SK-N-SH treated with all-trans-retinoic acid at 6 μM for 48 hours (cell line): ENCODE data around the gene LAMA2.

Experiments used
- ATAC-seq: fragments of 200-7000 bp; cut with Tn5 transposase; 3 replicates; pipeline ENCODE4 v1.9.1; 2020; ENCODE audit warnings: mild to moderate bottlenecking, moderate library complexity
- ARNTL ChIP-seq: fragments of 450-650 bp; formaldehyde crosslinking; IDR thresholded peaks from 2 replicates; pipeline ENCODE4 v1.5.0; 2020; ENCODE audit warnings: low read depth, mild to moderate bottlenecking, moderate library complexity, borderline replicate concordance
- BACH2 ChIP-seq: fragments of 250-450 bp; sonication (Bioruptor Pico); IDR thresholded peaks from 2 replicates; pipeline ENCODE4 v1.9.0; 2021; ENCODE audit warnings: mild to moderate bottlenecking, borderline replicate concordance
- CSDC2 ChIP-seq: fragments of 250-450 bp; sonication (Bioruptor Pico); IDR thresholded peaks from 2 replicates; pipeline ENCODE4 v1.5.0; 2020; ENCODE audit warnings: mild to moderate bottlenecking, moderate library complexity
- ISL1 ChIP-seq: fragments of 250-450 bp; sonication (Bioruptor Pico); IDR thresholded peaks from 2 replicates; pipeline ENCODE4 v2.1.2; 2022; ENCODE audit warnings: mild to moderate bottlenecking, moderate library complexity
- OSR1 ChIP-seq: fragments of 250-450 bp; sonication (Bioruptor Pico); IDR thresholded peaks from 2 replicates; pipeline ENCODE4 v1.8.0; 2022; ENCODE audit warnings: moderate library complexity, mild to moderate bottlenecking, inconsistent platforms
- PPARA ChIP-seq: fragments of 250-450 bp; sonication (Bioruptor Pico); IDR thresholded peaks from 2 replicates; pipeline ENCODE4 v1.5.0; 2020; ENCODE audit warnings: mild to moderate bottlenecking, borderline replicate concordance
- RARB ChIP-seq: fragments of 250-450 bp; sonication (Bioruptor Pico); IDR thresholded peaks from 2 replicates; pipeline ENCODE4 v1.8.0; 2021; ENCODE audit warnings: mild to moderate bottlenecking, moderate library complexity
- SNAI2 ChIP-seq: fragments of 250-450 bp; sonication (Bioruptor Pico); IDR thresholded peaks from 2 replicates; pipeline ENCODE4 v1.5.0; 2020; ENCODE audit warnings: mild to moderate bottlenecking, moderate library complexity
- TCF4 ChIP-seq: fragments of 250-450 bp; sonication (Bioruptor Pico); IDR thresholded peaks from 2 replicates; pipeline ENCODE4 v1.8.0; 2021; ENCODE audit warnings: mild to moderate bottlenecking, moderate library complexity, borderline replicate concordance
- TOX ChIP-seq: fragments of 250-450 bp; sonication (Bioruptor Pico); IDR thresholded peaks from 2 replicates; pipeline ENCODE4 v1.8.0; 2021; ENCODE audit warnings: mild to moderate bottlenecking, moderate library complexity, borderline replicate concordance
- ZFP3 ChIP-seq: fragments of 250-450 bp; sonication (Bioruptor Pico); IDR thresholded peaks from 2 replicates; pipeline ENCODE4 v1.5.0; 2020; ENCODE audit warnings: mild to moderate bottlenecking, moderate library complexity
- ZFP30 ChIP-seq: fragments of 450-650 bp; formaldehyde crosslinking; IDR thresholded peaks from 2 replicates; pipeline ENCODE4 v1.5.0; 2022; ENCODE audit warnings: mild to moderate bottlenecking, moderate library complexity
- ZNF565 ChIP-seq: fragments of 450-650 bp; formaldehyde crosslinking; conservative IDR thresholded peaks from 2 replicates; pipeline ENCODE4 v1.5.0; 2020; ENCODE audit warnings: low read depth, mild to moderate bottlenecking, moderate library complexity
- ZNF70 ChIP-seq: fragments of 450-650 bp; formaldehyde crosslinking; IDR thresholded peaks from 2 replicates; pipeline ENCODE4 v1.5.0; 2020; ENCODE audit warnings: mild to moderate bottlenecking, moderate library complexity
- TF ChIP-seq, protein P1 (sequence below): fragments of 250-450 bp; sonication (Bioruptor Pico); IDR thresholded peaks from 2 replicates; pipeline ENCODE4 v1.5.1; 2020; ENCODE audit warnings: low read depth, mild to moderate bottlenecking, moderate library complexity
- TF ChIP-seq, protein P2 (sequence below): fragments of 250-450 bp; sonication (Bioruptor Pico); IDR thresholded peaks from 2 replicates; pipeline ENCODE4 v1.5.0; 2020; ENCODE audit warnings: mild to moderate bottlenecking, moderate library complexity
- TF ChIP-seq, protein P3 (sequence below): fragments of 250-450 bp; sonication (Bioruptor Pico); IDR thresholded peaks from 2 replicates; pipeline ENCODE4 v1.8.0; 2021; ENCODE audit warnings: low read depth, mild to moderate bottlenecking, moderate library complexity, borderline replicate concordance
- TF ChIP-seq, protein P4 (sequence below): fragments of 250-450 bp; sonication (Bioruptor Pico); IDR thresholded peaks from 2 replicates; pipeline ENCODE4 v1.8.0; 2020; ENCODE audit warnings: mild to moderate bottlenecking, moderate library complexity, borderline replicate concordance

LAMA2 gene

DNA sequence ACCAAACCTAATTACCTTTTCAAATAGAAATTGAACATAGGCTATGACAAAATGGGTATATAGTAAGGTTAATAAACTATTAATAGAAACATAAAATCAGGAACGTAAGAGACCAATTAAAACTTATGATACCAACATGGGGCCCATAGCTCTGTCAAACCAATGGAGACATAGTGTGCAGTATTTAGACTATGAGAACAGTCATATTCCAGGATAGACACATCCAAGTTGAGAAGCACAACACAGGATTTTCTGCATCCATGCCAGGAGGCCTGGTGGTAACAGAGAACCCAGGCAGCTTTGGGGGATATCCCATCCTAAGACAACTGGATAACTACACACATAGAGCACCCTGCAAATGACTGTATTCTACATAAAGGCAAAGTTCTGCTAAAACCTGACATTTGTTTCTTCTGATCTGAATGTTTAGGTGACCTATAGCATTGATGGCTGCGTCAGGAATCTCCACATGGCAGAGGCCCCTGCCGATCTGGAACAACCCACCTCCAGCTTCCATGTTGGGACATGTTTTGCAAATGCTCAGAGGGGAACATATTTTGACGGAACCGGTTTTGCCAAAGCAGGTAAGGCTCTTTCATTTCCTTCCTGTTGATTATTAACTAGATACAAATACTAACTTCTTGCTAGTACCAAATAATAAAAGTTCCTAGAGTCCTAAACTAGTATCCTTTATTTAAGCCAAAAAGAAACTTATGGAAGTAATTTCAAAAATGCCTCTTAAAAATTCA lies 624.3 kb downstream of the LAMA2 start:
- no peak for TF ChIP-seq TCF4
- TF ChIP-seq, protein P1, sequence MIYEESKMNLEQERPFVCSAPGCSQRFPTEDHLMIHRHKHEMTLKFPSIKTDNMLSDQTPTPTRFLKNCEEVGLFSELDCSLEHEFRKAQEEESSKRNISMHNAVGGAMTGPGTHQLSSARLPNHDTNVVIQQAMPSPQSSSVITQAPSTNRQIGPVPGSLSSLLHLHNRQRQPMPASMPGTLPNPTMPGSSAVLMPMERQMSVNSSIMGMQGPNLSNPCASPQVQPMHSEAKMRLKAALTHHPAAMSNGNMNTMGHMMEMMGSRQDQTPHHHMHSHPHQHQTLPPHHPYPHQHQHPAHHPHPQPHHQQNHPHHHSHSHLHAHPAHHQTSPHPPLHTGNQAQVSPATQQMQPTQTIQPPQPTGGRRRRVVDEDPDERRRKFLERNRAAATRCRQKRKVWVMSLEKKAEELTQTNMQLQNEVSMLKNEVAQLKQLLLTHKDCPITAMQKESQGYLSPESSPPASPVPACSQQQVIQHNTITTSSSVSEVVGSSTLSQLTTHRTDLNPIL (CRISPR knock-in tag), result no peak
- no peak for TF ChIP-seq ZFP3
- TF ChIP-seq BACH2 (CRISPR knock-in tag), result no peak
- no peak for ATAC-seq

DNA sequence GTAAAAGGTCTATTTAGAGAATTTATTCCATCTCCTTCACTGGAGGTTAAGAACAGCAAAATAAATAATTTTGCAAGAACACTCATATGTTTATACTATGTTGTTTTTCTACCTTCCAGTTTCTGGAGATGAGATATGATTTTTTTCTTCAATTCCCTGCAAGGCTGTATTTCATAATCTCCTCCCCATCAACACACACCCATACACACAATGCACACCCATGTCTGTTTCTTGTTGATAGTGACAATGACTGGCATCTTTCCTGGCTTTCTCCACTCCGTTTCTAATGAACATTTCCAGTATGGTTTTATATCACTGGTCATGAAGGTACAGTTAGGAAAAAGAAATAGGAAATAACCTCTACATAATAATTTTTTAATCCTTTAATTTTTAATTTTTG lies 624.9 kb downstream of the LAMA2 start:
- ATAC-seq, result no peak
- TF ChIP-seq, protein P1 (CRISPR knock-in tag), result no peak
- TF ChIP-seq TOX (CRISPR knock-in tag), result no peak
- no peak for TF ChIP-seq SNAI2 (CRISPR knock-in tag)
- TF ChIP-seq, protein P2, sequence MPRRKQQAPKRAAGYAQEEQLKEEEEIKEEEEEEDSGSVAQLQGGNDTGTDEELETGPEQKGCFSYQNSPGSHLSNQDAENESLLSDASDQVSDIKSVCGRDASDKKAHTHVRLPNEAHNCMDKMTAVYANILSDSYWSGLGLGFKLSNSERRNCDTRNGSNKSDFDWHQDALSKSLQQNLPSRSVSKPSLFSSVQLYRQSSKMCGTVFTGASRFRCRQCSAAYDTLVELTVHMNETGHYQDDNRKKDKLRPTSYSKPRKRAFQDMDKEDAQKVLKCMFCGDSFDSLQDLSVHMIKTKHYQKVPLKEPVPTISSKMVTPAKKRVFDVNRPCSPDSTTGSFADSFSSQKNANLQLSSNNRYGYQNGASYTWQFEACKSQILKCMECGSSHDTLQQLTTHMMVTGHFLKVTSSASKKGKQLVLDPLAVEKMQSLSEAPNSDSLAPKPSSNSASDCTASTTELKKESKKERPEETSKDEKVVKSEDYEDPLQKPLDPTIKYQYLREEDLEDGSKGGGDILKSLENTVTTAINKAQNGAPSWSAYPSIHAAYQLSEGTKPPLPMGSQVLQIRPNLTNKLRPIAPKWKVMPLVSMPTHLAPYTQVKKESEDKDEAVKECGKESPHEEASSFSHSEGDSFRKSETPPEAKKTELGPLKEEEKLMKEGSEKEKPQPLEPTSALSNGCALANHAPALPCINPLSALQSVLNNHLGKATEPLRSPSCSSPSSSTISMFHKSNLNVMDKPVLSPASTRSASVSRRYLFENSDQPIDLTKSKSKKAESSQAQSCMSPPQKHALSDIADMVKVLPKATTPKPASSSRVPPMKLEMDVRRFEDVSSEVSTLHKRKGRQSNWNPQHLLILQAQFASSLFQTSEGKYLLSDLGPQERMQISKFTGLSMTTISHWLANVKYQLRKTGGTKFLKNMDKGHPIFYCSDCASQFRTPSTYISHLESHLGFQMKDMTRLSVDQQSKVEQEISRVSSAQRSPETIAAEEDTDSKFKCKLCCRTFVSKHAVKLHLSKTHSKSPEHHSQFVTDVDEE (CRISPR knock-in tag), result no peak
- TF ChIP-seq, protein P3, sequence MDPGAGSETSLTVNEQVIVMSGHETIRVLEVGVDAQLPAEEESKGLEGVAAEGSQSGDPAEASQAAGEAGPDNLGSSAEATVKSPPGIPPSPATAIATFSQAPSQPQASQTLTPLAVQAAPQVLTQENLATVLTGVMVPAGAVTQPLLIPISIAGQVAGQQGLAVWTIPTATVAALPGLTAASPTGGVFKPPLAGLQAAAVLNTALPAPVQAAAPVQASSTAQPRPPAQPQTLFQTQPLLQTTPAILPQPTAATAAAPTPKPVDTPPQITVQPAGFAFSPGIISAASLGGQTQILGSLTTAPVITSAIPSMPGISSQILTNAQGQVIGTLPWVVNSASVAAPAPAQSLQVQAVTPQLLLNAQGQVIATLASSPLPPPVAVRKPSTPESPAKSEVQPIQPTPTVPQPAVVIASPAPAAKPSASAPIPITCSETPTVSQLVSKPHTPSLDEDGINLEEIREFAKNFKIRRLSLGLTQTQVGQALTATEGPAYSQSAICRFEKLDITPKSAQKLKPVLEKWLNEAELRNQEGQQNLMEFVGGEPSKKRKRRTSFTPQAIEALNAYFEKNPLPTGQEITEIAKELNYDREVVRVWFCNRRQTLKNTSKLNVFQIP, result no peak
- TF ChIP-seq ISL1, result no peak
- no peak for TF ChIP-seq ZNF565 (CRISPR knock-in tag)
- TF ChIP-seq CSDC2 (CRISPR knock-in tag), result no peak
- no peak for TF ChIP-seq TCF4
- no peak for TF ChIP-seq OSR1 (CRISPR knock-in tag)
- TF ChIP-seq ZFP3, result no peak
- TF ChIP-seq BACH2 (CRISPR knock-in tag), result no peak
- no peak for TF ChIP-seq RARB (CRISPR knock-in tag)
- TF ChIP-seq ARNTL, result no peak
- TF ChIP-seq ZNF70 (CRISPR knock-in tag), result no peak
- TF ChIP-seq, protein P4, sequence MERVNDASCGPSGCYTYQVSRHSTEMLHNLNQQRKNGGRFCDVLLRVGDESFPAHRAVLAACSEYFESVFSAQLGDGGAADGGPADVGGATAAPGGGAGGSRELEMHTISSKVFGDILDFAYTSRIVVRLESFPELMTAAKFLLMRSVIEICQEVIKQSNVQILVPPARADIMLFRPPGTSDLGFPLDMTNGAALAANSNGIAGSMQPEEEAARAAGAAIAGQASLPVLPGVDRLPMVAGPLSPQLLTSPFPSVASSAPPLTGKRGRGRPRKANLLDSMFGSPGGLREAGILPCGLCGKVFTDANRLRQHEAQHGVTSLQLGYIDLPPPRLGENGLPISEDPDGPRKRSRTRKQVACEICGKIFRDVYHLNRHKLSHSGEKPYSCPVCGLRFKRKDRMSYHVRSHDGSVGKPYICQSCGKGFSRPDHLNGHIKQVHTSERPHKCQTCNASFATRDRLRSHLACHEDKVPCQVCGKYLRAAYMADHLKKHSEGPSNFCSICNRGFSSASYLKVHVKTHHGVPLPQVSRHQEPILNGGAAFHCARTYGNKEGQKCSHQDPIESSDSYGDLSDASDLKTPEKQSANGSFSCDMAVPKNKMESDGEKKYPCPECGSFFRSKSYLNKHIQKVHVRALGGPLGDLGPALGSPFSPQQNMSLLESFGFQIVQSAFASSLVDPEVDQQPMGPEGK (CRISPR knock-in tag), result no peak
- no peak for TF ChIP-seq ZFP30 (CRISPR knock-in tag)
- TF ChIP-seq, all 23 proteins: peak for 0

DNA sequence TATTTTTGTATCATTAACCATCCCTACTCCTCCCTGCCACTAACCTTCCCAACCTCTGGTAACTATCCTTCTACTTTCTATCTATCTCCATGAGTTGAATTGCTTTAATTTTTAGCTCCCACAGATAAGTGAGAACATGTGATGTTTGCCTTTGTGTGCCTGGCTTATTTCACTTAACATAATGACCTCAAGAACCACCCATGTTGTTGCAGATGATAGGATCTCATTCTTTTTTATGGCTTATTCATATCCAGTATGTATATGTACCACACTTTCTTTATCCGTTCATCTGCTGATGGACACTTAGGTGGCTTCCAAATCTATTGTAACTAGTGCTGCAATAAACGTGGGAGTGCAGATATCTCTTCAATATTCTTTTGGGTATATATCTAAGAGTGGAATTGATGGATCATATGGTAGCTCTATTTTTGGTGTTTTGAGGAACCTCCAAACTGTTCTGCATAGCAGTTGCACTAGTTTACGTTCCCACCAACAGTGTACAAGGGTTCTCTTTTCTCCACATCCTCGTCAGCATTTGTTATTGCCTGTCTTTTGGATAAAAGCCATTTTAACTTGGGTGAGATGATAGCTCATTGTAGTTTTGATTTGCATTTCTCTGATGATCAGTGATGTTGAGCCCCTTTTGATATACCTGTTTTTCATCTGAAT lies 625.7 kb downstream of the LAMA2 start:
- no peak for ATAC-seq
- TF ChIP-seq CSDC2 (CRISPR knock-in tag), result no peak
- TF ChIP-seq RARB (CRISPR knock-in tag), result no peak
- TF ChIP-seq ZFP30 (CRISPR knock-in tag), result no peak
- TF ChIP-seq, protein P2 (CRISPR knock-in tag), result no peak
- TF ChIP-seq PPARA, result no peak
- TF ChIP-seq, protein P3, result no peak
- TF ChIP-seq, protein P4 (CRISPR knock-in tag), result no peak
